ENCODE measurements around the gene RBMX.

RBMX gene

GRCh38 chrX:136858007-136858756, 22.3 kb downstream of the RBMX start:
- peaks cover 38 to 93% (median 69%) of the 10 kb centered on the region in 11 experiments for H3K27me3 ChIP-seq
- peaks cover 0 to 15% (median 0%) of the 10 kb centered on the region in 11 experiments; a peak in 4 of 22 replicates for H3K9me3 ChIP-seq (replicated peaks in 1 of 11)
- H3K9ac ChIP-seq, result no peak overlapping the region
- no peak for TF ChIP-seq Cebpa-rat (IDR thresholded peaks at IDR 0.05)
- no peak overlapping the region for H3K27ac ChIP-seq
- no peak overlapping the region for H3K4me3 ChIP-seq
- peaks cover 3 to 54% (median 34%) of the 10 kb centered on the region in 11 experiments; a peak in 20 of 22 replicates for H3K36me3 ChIP-seq
- peaks cover 0 to 25% (median 13%) of the 10 kb centered on the region in 11 experiments; a peak in 13 of 22 replicates for H4K20me1 ChIP-seq
- peaks cover 0 to 38% (median 2%) of the 10 kb centered on the region in 10 experiments; a peak in 7 of 20 replicates for H3K4me1 ChIP-seq
- no peak overlapping the region for H3K4me2 ChIP-seq

- Histone ChIP-seq H4K20me1 (peaks cover 0 to 12% (median under 1%) of the 10 kb centered on the region in 11 experiments; a peak in 10 of 22 replicates), H3K4me1 (peaks cover 0 to 23% (median 2%) of the 10 kb centered on the region in 10 experiments; a peak in 6 of 20 replicates), H3K9me3 (replicated peaks in 1 of 11) (peaks cover 0 to 15% (median 0%) of the 10 kb centered on the region in 11 experiments; a peak in 4 of 22 replicates), H3K27ac (peak overlapping the region in 1 of 11 experiments; percentile 23; a peak in 1 of 22 replicates), H3K27me3 (peaks cover 27 to 89% (median 67%) of the 10 kb centered on the region in 11 experiments), H3K4me2 (peak overlapping the region in 2 of 11 experiments; percentile 44 to 46; a peak in 4 of 22 replicates), H3K4me3 (no peak overlapping the region), H3K36me3 (peaks cover 7 to 44% (median 21%) of the 10 kb centered on the region in 11 experiments; a peak in 17 of 22 replicates), H3K9ac (no peak overlapping the region)
- no peak for TF ChIP-seq Cebpa-rat (IDR thresholded peaks at IDR 0.05)
Measured at GRCh38 chrX:136856551-136856950, 24.0 kb downstream of the RBMX start.

GRCh38 chrX:136856050-136856449, 24.5 kb downstream of the RBMX start:
- Histone ChIP-seq H3K36me3 (peaks cover 5 to 40% (median 16%) of the 10 kb centered on the region in 11 experiments; a peak in 15 of 22 replicates), H3K27me3 (peaks cover 22 to 86% (median 62%) of the 10 kb centered on the region in 11 experiments), H3K4me3 (no peak overlapping the region), H3K9me3 (replicated peaks in 1 of 11) (peaks cover 0 to 15% (median 0%) of the 10 kb centered on the region in 11 experiments; a peak in 4 of 22 replicates), H3K4me1 (peaks cover 0 to 23% (median 2%) of the 10 kb centered on the region in 10 experiments; a peak in 6 of 20 replicates), H3K4me2 (peak overlapping the region in 2 of 11 experiments; percentile 14 to 46; a peak in 4 of 22 replicates), H3K27ac (peak overlapping the region in 1 of 11 experiments; percentile 23; a peak in 1 of 22 replicates), H3K9ac (no peak overlapping the region), H4K20me1 (peaks cover 0 to 8% (median 0%) of the 10 kb centered on the region in 11 experiments; a peak in 7 of 22 replicates)
- TF ChIP-seq Cebpa-rat (IDR thresholded peaks at IDR 0.05), result no peak

- Histone ChIP-seq H3K27ac (no peak overlapping the region), H3K9me3 (replicated peaks in 1 of 11) (peaks cover 0 to 1% (median 0%) of the 10 kb centered on the region in 11 experiments; a peak in 1 of 22 replicates), H3K4me3 (no peak overlapping the region), H3K4me1 (peaks cover 0 to 7% (median 0%) of the 10 kb centered on the region in 10 experiments; a peak in 4 of 20 replicates), H3K27me3 (peaks cover 29 to 84% (median 67%) of the 10 kb centered on the region in 11 experiments; a peak in 21 of 22 replicates), H3K9ac (no peak overlapping the region), H3K4me2 (no peak overlapping the region), H4K20me1 (no peaks in the 10 kb centered on the region; a peak in 4 of 22 replicates), H3K36me3 (peaks cover 8 to 36% (median 18%) of the 10 kb centered on the region in 11 experiments; a peak in 15 of 22 replicates)
- no peak for TF ChIP-seq Cebpa-rat (IDR thresholded peaks at IDR 0.05)
Measured at GRCh38 chrX:136851526-136851925, 29.0 kb downstream of the RBMX start.

GRCh38 chrX:136850441-136851175, 29.9 kb downstream of the RBMX start:
- H3K4me2 ChIP-seq, result no peak overlapping the region
- TF ChIP-seq Cebpa-rat (IDR thresholded peaks at IDR 0.05), result peak in 2 of 11 experiments; percentile 30 to 34; a peak in 3 of 22 replicates

GRCh38 chrX:136849395-136849794, 31.1 kb downstream of the RBMX start:
- Histone ChIP-seq H3K4me2 (no peak overlapping the region), H3K9ac (no peak overlapping the region), H3K36me3 (peaks cover 8 to 43% (median 21%) of the 10 kb centered on the region in 11 experiments; a peak in 15 of 22 replicates), H3K9me3 (replicated peaks in 1 of 11) (no peaks in the 10 kb centered on the region; a peak in 1 of 22 replicates), H3K4me1 (no peaks in the 10 kb centered on the region), H4K20me1 (no peaks in the 10 kb centered on the region; a peak in 4 of 22 replicates), H3K27me3 (peaks cover 23 to 86% (median 78%) of the 10 kb centered on the region in 11 experiments; a peak in 21 of 22 replicates), H3K27ac (no peak overlapping the region), H3K4me3 (no peak overlapping the region)
- TF ChIP-seq Cebpa-rat (IDR thresholded peaks at IDR 0.05), result 0 out of 22 replicates have a peak, but pooled peaks of 1 of the 11 experiments have one; percentile 26

More at GRCh38 chrX:136850441-136851175, 29.9 kb downstream of the RBMX start:
- Histone ChIP-seq H4K20me1 (no peaks in the 10 kb centered on the region; a peak in 4 of 22 replicates), H3K9me3 (replicated peaks in 1 of 11) (no peaks in the 10 kb centered on the region; a peak in 1 of 22 replicates), H3K9ac (no peak overlapping the region), H3K4me3 (no peak overlapping the region), H3K27me3 (peaks cover 30 to 84% (median 72%) of the 10 kb centered on the region in 11 experiments; a peak in 21 of 22 replicates), H3K36me3 (peaks cover 8 to 34% (median 20%) of the 10 kb centered on the region in 11 experiments; a peak in 15 of 22 replicates), H3K4me1 (no peaks in the 10 kb centered on the region), H3K27ac (no peak overlapping the region)

GRCh38 chrX:136847874-136848273, 32.7 kb downstream of the RBMX start:
- Histone ChIP-seq H4K20me1 (no peaks in the 10 kb centered on the region; a peak in 3 of 22 replicates), H3K9ac (no peak overlapping the region), H3K4me2 (no peak overlapping the region), H3K27ac (no peak overlapping the region), H3K27me3 (peaks cover 17 to 85% (median 68%) of the 10 kb centered on the region in 11 experiments; a peak in 21 of 22 replicates), H3K4me3 (no peak overlapping the region), H3K4me1 (no peaks in the 10 kb centered on the region), H3K36me3 (peaks cover 4 to 41% (median 22%) of the 10 kb centered on the region in 11 experiments; a peak in 15 of 22 replicates), H3K9me3 (replicated peaks in 1 of 11) (peaks cover 0 to 5% (median 0%) of the 10 kb centered on the region in 11 experiments; a peak in 2 of 22 replicates)
- no peak for TF ChIP-seq Cebpa-rat (IDR thresholded peaks at IDR 0.05)

- H3K4me3 ChIP-seq, result no peak overlapping the region
- H3K27ac ChIP-seq, result no peak overlapping the region
- no peak for TF ChIP-seq Cebpa-rat (IDR thresholded peaks at IDR 0.05)
- peaks cover 32 to 93% (median 74%) of the 10 kb centered on the region in 11 experiments; a peak in 21 of 22 replicates for H3K27me3 ChIP-seq
- H3K36me3 ChIP-seq, result peaks cover 0 to 18% (median 6%) of the 10 kb centered on the region in 11 experiments; a peak in 5 of 22 replicates
- peaks cover 0 to 6% (median 0%) of the 10 kb centered on the region in 11 experiments; a peak in 2 of 22 replicates for H3K9me3 ChIP-seq (replicated peaks in 1 of 11)
- no peak overlapping the region for H3K9ac ChIP-seq
- no peaks in the 10 kb centered on the region for H3K4me1 ChIP-seq
- no peak overlapping the region for H3K4me2 ChIP-seq
- no peaks in the 10 kb centered on the region for H4K20me1 ChIP-seq
Measured at GRCh38 chrX:136839196-136839595, 41.3 kb downstream of the RBMX start.

All from BLaER1 treated with 17β-estradiol and CSF1 and Interleukin-3, amounts not matched to agents 10 nM and 100 nM (cell line).